CD4-positive, alpha-beta T cell treated with Interferon gamma for 1 hour (primary cell): ENCODE data around the gene GAS7.

Source experiments
- DNase-seq: peaks from one replicate; pipeline ENCODE4 v3.0.0-alpha.2; 2020

GAS7 gene

GRCh38 chr17:10198509-10199249 lies at the start of gene GAS7:
Gene GAS7 (minus strand): TSS chr17:10198606.
- peak; percentile 50 for DNase-seq

- DNase-seq = no peak
These were observed 49.4 kb upstream of the GAS7 start for GRCh38 chr17:10247810-10248209.

- no peak for DNase-seq
These were observed 45.8 kb upstream of the GAS7 start for GRCh38 chr17:10243883-10244844.

- DNase-seq = no peak
These were observed 43.4 kb upstream of the GAS7 start for GRCh38 chr17:10241781-10242180.

GRCh38 chr17:10238661-10239060 lies 40.3 kb upstream of the GAS7 start:
- no peak for DNase-seq

- DNase-seq = no peak
These were observed 35.6 kb upstream of the GAS7 start for GRCh38 chr17:10234033-10234432.

GRCh38 chr17:10233161-10233560 lies 34.8 kb upstream of the GAS7 start:
- no peak for DNase-seq

- DNase-seq = no peak
These were observed 30.8 kb upstream of the GAS7 start for GRCh38 chr17:10229181-10229580.

GRCh38 chr17:10226930-10227695 lies 28.7 kb upstream of the GAS7 start:
- peak; percentile 43 for DNase-seq

- no peak for DNase-seq
These were observed 26.3 kb upstream of the GAS7 start for GRCh38 chr17:10224582-10225195.

GRCh38 chr17:10219193-10219592 lies 20.8 kb upstream of the GAS7 start:
- DNase-seq = no peak

- no peak for DNase-seq
These were observed 19.5 kb upstream of the GAS7 start for GRCh38 chr17:10217916-10218315.

- DNase-seq = no peak
These were observed 18.0 kb upstream of the GAS7 start for GRCh38 chr17:10216213-10216938.

GRCh38 chr17:10215286-10215685 lies 16.9 kb upstream of the GAS7 start:
- no peak for DNase-seq

- peak; percentile 51 for DNase-seq
These were observed 13.3 kb upstream of the GAS7 start for GRCh38 chr17:10211666-10212065.

GRCh38 chr17:10210151-10210574 lies 11.8 kb upstream of the GAS7 start:
- DNase-seq = no peak

- DNase-seq = no peak
These were observed 10.3 kb upstream of the GAS7 start for GRCh38 chr17:10208604-10209193.

GRCh38 chr17:10207153-10207552 lies 8.7 kb upstream of the GAS7 start:
- no peak for DNase-seq

- peak; percentile 13 for DNase-seq
These were observed 7.3 kb upstream of the GAS7 start for GRCh38 chr17:10205549-10206185.

GRCh38 chr17:10201680-10202079 lies 3.3 kb upstream of the GAS7 start:
- DNase-seq = no peak

- DNase-seq = no peak
These were observed 2.2 kb upstream of the GAS7 start for GRCh38 chr17:10200645-10201044.
